Epithelial cell of esophagus (primary cell): ENCODE results near the gene RNF145.
"Not testable (repeated sequence)": the region's sequence is repeated elsewhere in the genome, so short reads cannot be mapped to it uniquely, and the experiment has no call there.

ENCODE experiments used
- DNase-seq: peaks from one replicate; pipeline ENCODE4 v3.0.0; 2010; ENCODE audit warnings: low read depth
- H3K4me3 ChIP-seq: 2 replicates; pipeline ENCODE4 v1.5.1; 2011; ENCODE audit warnings: mild to moderate bottlenecking, low read length, control low read depth
- TF ChIP-seq, protein P1 (sequence below): IDR thresholded peaks from 2 replicates; pipeline ENCODE4 v1.5.1; 2011; ENCODE audit warnings: low read depth, mild to moderate bottlenecking, low read length, control low read depth, inconsistent platforms; ENCODE audit not compliant: insufficient read depth; ENCODE audit errors: missing control alignments

RNF145 gene

DNA sequence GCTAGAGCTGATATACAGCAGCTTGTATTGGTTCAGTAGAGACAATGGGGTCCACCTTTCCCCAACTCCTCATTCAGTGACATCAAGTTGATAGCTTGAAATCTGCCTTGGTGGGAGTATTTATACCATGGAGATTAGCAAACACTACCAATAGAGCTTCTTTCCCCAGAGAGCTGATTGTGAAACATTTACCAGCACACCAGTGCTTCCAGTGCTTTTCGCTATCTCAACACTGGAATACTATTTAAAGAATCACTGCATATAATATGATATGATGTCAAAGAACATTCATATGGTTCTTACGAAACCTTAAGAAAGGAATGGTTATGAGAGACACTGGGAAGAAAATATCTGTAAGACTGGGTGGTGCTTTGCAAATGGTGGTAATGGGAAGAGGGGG lies 21.8 kb upstream of the RNF145 start:
- TF ChIP-seq, protein P1, sequence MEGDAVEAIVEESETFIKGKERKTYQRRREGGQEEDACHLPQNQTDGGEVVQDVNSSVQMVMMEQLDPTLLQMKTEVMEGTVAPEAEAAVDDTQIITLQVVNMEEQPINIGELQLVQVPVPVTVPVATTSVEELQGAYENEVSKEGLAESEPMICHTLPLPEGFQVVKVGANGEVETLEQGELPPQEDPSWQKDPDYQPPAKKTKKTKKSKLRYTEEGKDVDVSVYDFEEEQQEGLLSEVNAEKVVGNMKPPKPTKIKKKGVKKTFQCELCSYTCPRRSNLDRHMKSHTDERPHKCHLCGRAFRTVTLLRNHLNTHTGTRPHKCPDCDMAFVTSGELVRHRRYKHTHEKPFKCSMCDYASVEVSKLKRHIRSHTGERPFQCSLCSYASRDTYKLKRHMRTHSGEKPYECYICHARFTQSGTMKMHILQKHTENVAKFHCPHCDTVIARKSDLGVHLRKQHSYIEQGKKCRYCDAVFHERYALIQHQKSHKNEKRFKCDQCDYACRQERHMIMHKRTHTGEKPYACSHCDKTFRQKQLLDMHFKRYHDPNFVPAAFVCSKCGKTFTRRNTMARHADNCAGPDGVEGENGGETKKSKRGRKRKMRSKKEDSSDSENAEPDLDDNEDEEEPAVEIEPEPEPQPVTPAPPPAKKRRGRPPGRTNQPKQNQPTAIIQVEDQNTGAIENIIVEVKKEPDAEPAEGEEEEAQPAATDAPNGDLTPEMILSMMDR = no peak
- H3K4me3 ChIP-seq = no peak overlapping the region
- peak; percentile 35 for DNase-seq

DNA sequence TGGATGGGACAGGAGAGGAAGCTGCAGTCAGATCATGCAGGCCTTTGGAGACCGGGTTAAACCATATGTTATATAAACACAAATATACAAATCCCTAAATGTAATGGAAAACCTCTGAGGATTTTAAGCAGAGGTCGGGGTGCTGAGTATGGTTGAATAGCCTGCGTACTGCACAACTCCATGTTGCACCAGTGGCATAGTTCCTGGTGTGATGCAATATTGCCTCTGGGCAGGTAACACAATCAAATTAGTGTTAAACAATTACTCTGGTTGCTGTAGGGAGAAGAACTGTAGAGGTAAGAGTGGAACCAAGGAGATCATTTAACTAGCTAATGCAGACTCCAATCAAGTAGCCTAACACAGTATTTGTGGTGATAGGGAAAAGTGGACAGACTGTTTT lies 21.3 kb upstream of the RNF145 start:
- H3K4me3 ChIP-seq = no peak overlapping the region
- TF ChIP-seq, protein P1 = no peak
- DNase-seq = peak; percentile 87

- peak; percentile 89 for DNase-seq
- not testable (repeated sequence) for H3K4me3 ChIP-seq
Observed at GRCh38 chr5:159228097-159228496, 18.7 kb upstream of the RNF145 start.

GRCh38 chr5:159227452-159227851 lies 18.1 kb upstream of the RNF145 start:
- TF ChIP-seq, protein P1 = no peak
- no peak overlapping the region for H3K4me3 ChIP-seq
- peak; percentile 96 for DNase-seq

DNA sequence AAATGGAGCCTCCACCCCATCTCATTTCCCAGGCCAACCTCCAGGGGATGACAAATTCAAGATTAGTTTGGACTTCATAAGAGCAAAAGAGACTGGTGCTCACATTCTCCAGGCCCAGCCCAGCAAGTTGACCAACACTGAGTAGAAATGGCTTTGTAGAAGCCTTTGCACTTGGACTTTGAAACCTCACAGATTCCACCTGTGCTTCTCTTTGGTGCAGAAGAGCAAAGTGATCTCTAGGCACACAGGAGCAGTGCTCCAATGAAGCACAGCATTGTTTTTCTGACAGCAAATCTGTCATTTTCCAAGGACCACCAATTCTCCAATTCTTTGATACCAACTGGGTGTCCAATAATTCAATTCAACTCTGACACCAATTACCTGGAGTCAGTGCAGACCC lies 17.1 kb upstream of the RNF145 start:
- DNase-seq = no peak
- TF ChIP-seq, protein P1 = peak; percentile 3
- H3K4me3 ChIP-seq = no peak overlapping the region

GRCh38 chr5:159224471-159224870 lies 15.1 kb upstream of the RNF145 start:
- H3K4me3 ChIP-seq = no peak overlapping the region

GRCh38 chr5:159223469-159223868 lies 14.1 kb upstream of the RNF145 start:
- no peak overlapping the region for H3K4me3 ChIP-seq
- DNase-seq = no peak
- TF ChIP-seq, protein P1 = no peak

More at GRCh38 chr5:159224471-159224870, 15.1 kb upstream of the RNF145 start:
- TF ChIP-seq, protein P1 = no peak
- peak; percentile 75 for DNase-seq

DNA sequence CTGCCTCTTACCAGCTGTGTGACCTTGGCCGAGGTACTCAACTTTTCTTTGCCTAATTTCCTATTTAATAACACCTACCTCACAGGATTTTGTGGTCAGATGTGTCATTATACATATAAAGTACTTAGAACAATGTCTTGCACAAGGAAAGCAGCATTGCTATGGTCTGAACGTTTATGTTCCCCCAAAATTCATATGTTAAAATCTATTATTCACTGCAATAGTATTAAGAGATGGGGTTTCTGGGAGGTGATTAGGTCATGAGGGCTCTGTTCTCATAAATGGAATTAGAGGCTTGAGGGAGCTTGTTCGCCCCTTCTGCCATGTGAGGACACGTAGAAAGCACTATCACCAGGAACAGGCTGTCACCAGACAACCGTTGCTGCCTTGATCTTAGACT lies 10.9 kb upstream of the RNF145 start:
- TF ChIP-seq, protein P1 = no peak
- H3K4me3 ChIP-seq = no peak overlapping the region
- peak; percentile 59 for DNase-seq
